CD4-positive, CD25-positive, alpha-beta regulatory T cell (primary cell): ENCODE results near the gene SLC26A8. TPM values are rescaled to one million over a fixed set of nuclear protein-coding genes. Genes with fewer than 3 reads are reported as not detected.
"Not testable (repeated sequence)": the region's sequence is repeated elsewhere in the genome, so short reads cannot be mapped to it uniquely, and the experiment has no call there.

ENCODE experiments used
- ATAC-seq, 2 donors: fragments of 150-1000 bp; cut with Tn5 transposase; one replicate each; pipeline ENCODE4 v1.10.0; 2021; ENCODE audit warnings: low read depth in 2 of 2, moderate number of reproducible peaks in 2 of 2, moderate library complexity in 1 of 2
- DNase-seq, 3 donors: peaks; one replicate each; pipeline versions ENCODE4 v3.0.0 to v3.0.0-alpha.2; 2012 to 2022; ENCODE audit warnings: mixed read lengths in 1 of 3
- H3K27ac ChIP-seq: one replicate; pipeline ENCODE4 v1.7.0; 2013; ENCODE audit warnings: mild to moderate bottlenecking, low read length; ENCODE audit not compliant: insufficient read depth, poor library complexity, severe bottlenecking
- H3K27me3 ChIP-seq: one replicate; pipeline ENCODE4 v1.7.0; 2013; ENCODE audit warnings: low read length; ENCODE audit not compliant: control insufficient read depth, insufficient read depth
- H3K36me3 ChIP-seq: one replicate; pipeline ENCODE4 v1.7.0; 2013; ENCODE audit warnings: mild to moderate bottlenecking, low read length, moderate library complexity; ENCODE audit not compliant: control insufficient read depth, insufficient read depth
- H3K4me1 ChIP-seq: 2 replicates; pipeline ENCODE4 v1.7.0; 2013; ENCODE audit warnings: mild to moderate bottlenecking, low read length; ENCODE audit not compliant: insufficient read depth, control insufficient read depth, poor library complexity, severe bottlenecking
- H3K4me3 ChIP-seq: one replicate; pipeline ENCODE4 v1.7.0; 2013; ENCODE audit warnings: low read depth, mild to moderate bottlenecking, low read length, moderate library complexity
- H3K9me3 ChIP-seq, 2 experiments: 1 replicate in 1 of 2; 2 replicates in 1 of 2; pipeline ENCODE4 v1.7.0; 2013; ENCODE audit warnings: low read length in 2 of 2, mild to moderate bottlenecking in 1 of 2, moderate library complexity in 1 of 2; ENCODE audit not compliant: control insufficient read depth in 2 of 2
- H3K27ac Mint-ChIP-seq, 3 donors: one replicate each; pipeline ENCODE4 v1.8.0; 2020 to 2022; ENCODE audit warnings: mild to moderate bottlenecking in 3 of 3, mixed read lengths in 3 of 3, moderate library complexity in 2 of 3
- H3K27me3 Mint-ChIP-seq: one replicate; pipeline ENCODE4 v1.8.0; 2022; ENCODE audit warnings: mild to moderate bottlenecking, mixed read lengths
- H3K36me3 Mint-ChIP-seq: one replicate; pipeline ENCODE4 v1.8.0; 2020; ENCODE audit warnings: mixed read lengths
- H3K4me1 Mint-ChIP-seq, 4 donors: one replicate each; pipeline ENCODE4 v1.8.0; 2020 to 2022; ENCODE audit warnings: mixed read lengths in 4 of 4, mild to moderate bottlenecking in 1 of 4
- H3K4me3 Mint-ChIP-seq, 4 donors: one replicate each; pipeline ENCODE4 v1.8.0; 2020 to 2022; ENCODE audit warnings: mild to moderate bottlenecking in 4 of 4, mixed read lengths in 4 of 4, moderate library complexity in 3 of 4
- H3K9me3 Mint-ChIP-seq, 7 donors: one replicate each; pipeline ENCODE4 v1.8.0; 2020 to 2022; ENCODE audit warnings: mixed read lengths in 7 of 7, mild to moderate bottlenecking in 3 of 7, moderate library complexity in 2 of 7
- polyA plus RNA-seq, 4 donors: library from polyadenylated mRNA; unstranded; fragments of 300-500 nt; fragmentation: Illumina TruSeq; gene quantifications; one replicate each; pipeline ENCODE4 v1.2.3, GENCODE V29; 2021
- total RNA-seq: library from RNA; stranded (reverse); gene quantifications from one replicate; pipeline ENCODE4 v1.2.3, GENCODE V29; 2022

SLC26A8 gene
- total and polyA plus RNA-seq, 5 donors from 2014 or later: not detected

- H3K9me3 ChIP-seq: no peaks in the 10 kb centered on the region
- no peaks in the 10 kb centered on the region for H3K27me3 ChIP-seq
- peak in 2 of 3 donors; percentile 11 to 20 for DNase-seq
- peaks cover 4% of the 10 kb centered on the region for H3K36me3 ChIP-seq
- peak overlapping the region; percentile 74 for H3K27ac ChIP-seq
- Mint-ChIP-seq H3K4me3 (peak overlapping the region; percentile 94 to 99 (median 96)), H3K9me3 (no peaks in the 10 kb centered on the region), H3K36me3 (peaks cover 3% of the 10 kb centered on the region), H3K4me1 (peaks cover 15 to 48% (median 41%) of the 10 kb centered on the region in 4 donors), H3K27me3 (no peaks in the 10 kb centered on the region), H3K27ac (peak overlapping the region; percentile 90 to 98 (median 93))
- peaks cover 31% of the 10 kb centered on the region for H3K4me1 ChIP-seq
- ATAC-seq: peak; percentile 22 to 24
- peak overlapping the region; percentile 84 for H3K4me3 ChIP-seq
Observed at GRCh38 chr6:35919085-35919826, 105.2 kb downstream of the SLC26A8 start.

DNA sequence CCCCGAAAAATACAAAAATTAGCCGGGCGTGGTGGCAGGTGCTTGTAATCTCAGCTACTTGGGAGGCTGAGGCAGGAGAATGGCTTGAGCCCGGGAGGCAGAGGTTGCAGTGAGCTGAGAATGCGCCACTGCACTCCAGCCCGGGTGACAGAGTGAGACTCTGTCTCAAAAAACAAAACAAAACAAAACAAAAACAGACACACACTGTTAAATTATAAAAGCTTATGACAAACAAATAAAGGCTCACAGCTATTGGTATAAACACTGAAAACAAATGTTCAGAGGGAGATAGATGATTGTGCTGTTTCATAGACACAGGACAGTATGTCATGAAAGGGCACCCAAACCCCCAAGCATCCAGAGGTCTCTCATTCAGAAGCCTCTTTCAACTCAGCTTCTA lies 107.5 kb downstream of the SLC26A8 start:
- H3K4me1 Mint-ChIP-seq: peaks cover 17 to 48% (median 40%) of the 10 kb centered on the region in 4 donors
- peak overlapping the region in 2 of 4 donors; percentile 84 to 94 for H3K4me3 Mint-ChIP-seq
- H3K4me3 ChIP-seq: peak overlapping the region; percentile 41
- H3K4me1 ChIP-seq: peaks cover 31% of the 10 kb centered on the region
- not testable (repeated sequence) for H3K27me3 ChIP-seq, H3K9me3 Mint-ChIP-seq, H3K27me3 Mint-ChIP-seq, ATAC-seq, H3K9me3 ChIP-seq, DNase-seq, H3K36me3 ChIP-seq
- H3K27ac ChIP-seq: peak overlapping the region; percentile 6
- peak overlapping the region in 2 of 3 donors; percentile 27 to 67 for H3K27ac Mint-ChIP-seq
- H3K36me3 Mint-ChIP-seq: peaks cover 21% of the 10 kb centered on the region

DNA sequence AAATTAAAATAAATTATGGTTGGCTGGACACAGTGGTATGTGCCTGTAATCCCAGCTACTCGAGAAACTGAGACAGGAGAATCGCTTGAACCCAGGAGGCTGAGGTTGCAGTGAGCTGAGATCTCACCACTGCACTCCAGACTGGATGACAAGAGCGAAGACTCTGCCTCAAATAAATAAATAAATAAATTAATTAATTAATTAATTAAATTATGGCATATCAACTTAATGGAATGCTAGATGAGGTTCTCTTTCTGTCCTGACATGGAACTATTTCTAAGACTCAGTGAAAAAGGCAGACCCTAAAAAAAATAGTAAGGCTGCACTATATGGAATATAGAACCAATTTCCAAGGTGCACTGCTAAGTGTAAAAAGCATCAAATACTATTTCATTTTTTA lies 108.4 kb downstream of the SLC26A8 start:
- ATAC-seq (no peak), DNase-seq (no peak)
- H3K27ac ChIP-seq: no peak overlapping the region
- Mint-ChIP-seq H3K4me3 (no peak overlapping the region), H3K9me3 (peaks cover 0 to 3% (median under 1%) of the 10 kb centered on the region in 7 donors), H3K27ac (no peak overlapping the region), H3K36me3 (peaks cover 26% of the 10 kb centered on the region), H3K4me1 (peaks cover 21 to 39% (median 37%) of the 10 kb centered on the region in 4 donors), H3K27me3 (no peaks in the 10 kb centered on the region)
- H3K27me3 ChIP-seq: no peaks in the 10 kb centered on the region
- H3K4me1 ChIP-seq: peaks cover 31% of the 10 kb centered on the region
- no peaks in the 10 kb centered on the region for H3K9me3 ChIP-seq
- peaks cover 11% of the 10 kb centered on the region for H3K36me3 ChIP-seq
- no peak overlapping the region for H3K4me3 ChIP-seq

DNA sequence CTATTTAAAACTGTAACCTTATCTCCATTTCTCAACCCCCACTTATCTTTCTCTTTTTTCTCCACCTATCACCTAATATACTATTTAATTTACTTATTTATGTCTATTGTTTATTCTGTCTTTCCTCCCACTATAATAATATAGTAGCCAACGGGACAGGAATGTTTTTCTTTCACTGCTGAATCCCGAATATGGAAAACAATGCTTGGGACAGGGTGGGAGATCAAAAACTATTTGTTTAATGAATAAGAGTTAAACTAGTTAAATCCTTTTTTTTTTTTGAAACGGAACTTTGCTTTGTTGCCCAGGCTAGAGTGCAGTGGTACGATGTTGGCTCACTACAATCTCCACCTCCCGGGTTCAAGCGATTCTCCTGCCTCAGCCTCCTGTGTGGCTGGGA lies 109.9 kb downstream of the SLC26A8 start:
- ATAC-seq (no peak), DNase-seq (no peak)
- Mint-ChIP-seq H3K27me3 (no peaks in the 10 kb centered on the region), H3K4me3 (no peak overlapping the region), H3K27ac (peak overlapping the region in 1 of 3 donors; percentile 55), H3K36me3 (peaks cover 36% of the 10 kb centered on the region), H3K9me3 (peaks cover 0 to 11% (median 2%) of the 10 kb centered on the region in 7 donors), H3K4me1 (peaks cover 21 to 39% (median 34%) of the 10 kb centered on the region in 4 donors)
- no peaks in the 10 kb centered on the region for H3K27me3 ChIP-seq
- peaks cover 20% of the 10 kb centered on the region for H3K36me3 ChIP-seq
- peaks cover 25% of the 10 kb centered on the region for H3K4me1 ChIP-seq
- H3K27ac ChIP-seq: no peak overlapping the region
- H3K9me3 ChIP-seq: peaks cover under 1 to 3% of the 10 kb centered on the region in 2 experiments
- no peak overlapping the region for H3K4me3 ChIP-seq

GRCh38 chr6:35911871-35912653 lies 112.4 kb downstream of the SLC26A8 start:
- no peak overlapping the region for H3K27ac ChIP-seq
- peak overlapping the region in 1 of 3 donors; percentile 40 for H3K27ac Mint-ChIP-seq
- peaks cover 17 to 22% (median 19%) of the 10 kb centered on the region in 4 donors for H3K4me1 Mint-ChIP-seq
- peaks cover 24% of the 10 kb centered on the region for H3K36me3 ChIP-seq
- H3K4me3 ChIP-seq: no peak overlapping the region
- H3K9me3 ChIP-seq: peaks cover 3 to 17% of the 10 kb centered on the region in 2 experiments
- no peak for DNase-seq
- peaks cover 0 to 26% (median 2%) of the 10 kb centered on the region in 7 donors for H3K9me3 Mint-ChIP-seq
- peaks cover 1% of the 10 kb centered on the region for H3K4me1 ChIP-seq
- H3K27me3 ChIP-seq: no peaks in the 10 kb centered on the region
- peaks cover 53% of the 10 kb centered on the region for H3K36me3 Mint-ChIP-seq
- H3K4me3 Mint-ChIP-seq: no peak overlapping the region
- H3K27me3 Mint-ChIP-seq: no peaks in the 10 kb centered on the region
- no peak for ATAC-seq

- not testable (repeated sequence) for H3K27ac ChIP-seq, H3K27me3 Mint-ChIP-seq, H3K4me1 ChIP-seq, ATAC-seq, H3K4me3 Mint-ChIP-seq, DNase-seq, H3K4me3 ChIP-seq, H3K27me3 ChIP-seq, H3K27ac Mint-ChIP-seq
- H3K9me3 ChIP-seq: peaks cover 3 to 17% of the 10 kb centered on the region in 2 experiments
- Mint-ChIP-seq H3K36me3 (peaks cover 53% of the 10 kb centered on the region), H3K9me3 (peaks cover 0 to 26% (median 4%) of the 10 kb centered on the region in 7 donors), H3K4me1 (peaks cover 21 to 29% (median 26%) of the 10 kb centered on the region in 4 donors)
- peaks cover 20% of the 10 kb centered on the region for H3K36me3 ChIP-seq
Observed at GRCh38 chr6:35909571-35909970, 114.9 kb downstream of the SLC26A8 start.

GRCh38 chr6:35908753-35909401 lies 115.6 kb downstream of the SLC26A8 start:
- not testable (repeated sequence) for H3K4me3 ChIP-seq, H3K4me1 ChIP-seq, H3K27me3 ChIP-seq, DNase-seq, H3K27me3 Mint-ChIP-seq, H3K27ac ChIP-seq, ATAC-seq, H3K27ac Mint-ChIP-seq, H3K4me3 Mint-ChIP-seq
- Mint-ChIP-seq H3K4me1 (peaks cover 21 to 27% (median 26%) of the 10 kb centered on the region in 4 donors), H3K9me3 (peaks cover 0 to 26% (median 4%) of the 10 kb centered on the region in 7 donors), H3K36me3 (peaks cover 52% of the 10 kb centered on the region)
- Histone ChIP-seq H3K9me3 (peaks cover 3 to 17% of the 10 kb centered on the region in 2 experiments), H3K36me3 (peaks cover 24% of the 10 kb centered on the region)
